HEK293 (cell line): ENCODE results near the gene CDX2.

Experiments
- KLF9 ChIP-seq: fragments of 450-650 bp; formaldehyde crosslinking; IDR thresholded peaks from 2 replicates; pipeline ENCODE4 v1.5.1; 2016; ENCODE audit warnings: missing biosample characterization, missing genetic modification characterization, low read depth
- MEIS1 ChIP-seq: sonication (generic); formaldehyde crosslinking; IDR thresholded peaks from 2 replicates; pipeline ENCODE4 v1.8.1; 2022; ENCODE audit warnings: missing genetic modification reagents, mild to moderate bottlenecking, borderline replicate concordance
- ZBTB10 ChIP-seq: fragments of 450-650 bp; formaldehyde crosslinking; IDR thresholded peaks from 2 replicates; pipeline ENCODE4 v1.5.1; 2016; ENCODE audit warnings: missing biosample characterization, missing genetic modification characterization
- ZNF10 ChIP-seq: fragments of 450-650 bp; formaldehyde crosslinking; IDR thresholded peaks from 2 replicates; pipeline ENCODE4 v1.5.1; 2017; ENCODE audit warnings: missing biosample characterization, missing genetic modification characterization
- ZNF488 ChIP-seq: fragments of 450-650 bp; formaldehyde crosslinking; IDR thresholded peaks from 2 replicates; pipeline ENCODE4 v1.5.1; 2016; ENCODE audit warnings: missing biosample characterization, missing genetic modification characterization
- ZNF549 ChIP-seq: fragments of 450-650 bp; IDR thresholded peaks from 2 replicates; pipeline ENCODE4 v1.5.1; 2018; ENCODE audit warnings: missing biosample characterization, missing genetic modification characterization, mild to moderate bottlenecking, inconsistent platforms, moderate library complexity
- TF ChIP-seq, protein P1 (sequence below): fragments of 450-650 bp; formaldehyde crosslinking; IDR thresholded peaks from 2 replicates; pipeline ENCODE4 v1.5.1; 2016; ENCODE audit warnings: missing biosample characterization, missing genetic modification characterization
- TF ChIP-seq, protein P2 (sequence below): fragments of 450-650 bp; formaldehyde crosslinking; IDR thresholded peaks from 2 replicates; pipeline ENCODE4 v1.5.1; 2016; ENCODE audit warnings: missing biosample characterization, missing genetic modification characterization
- TF ChIP-seq, protein P3 (sequence below): fragments of 450-650 bp; formaldehyde crosslinking; IDR thresholded peaks from 2 replicates; pipeline ENCODE4 v1.5.1; 2016; ENCODE audit warnings: missing biosample characterization, missing genetic modification characterization

- TF ChIP-seq, protein P1, sequence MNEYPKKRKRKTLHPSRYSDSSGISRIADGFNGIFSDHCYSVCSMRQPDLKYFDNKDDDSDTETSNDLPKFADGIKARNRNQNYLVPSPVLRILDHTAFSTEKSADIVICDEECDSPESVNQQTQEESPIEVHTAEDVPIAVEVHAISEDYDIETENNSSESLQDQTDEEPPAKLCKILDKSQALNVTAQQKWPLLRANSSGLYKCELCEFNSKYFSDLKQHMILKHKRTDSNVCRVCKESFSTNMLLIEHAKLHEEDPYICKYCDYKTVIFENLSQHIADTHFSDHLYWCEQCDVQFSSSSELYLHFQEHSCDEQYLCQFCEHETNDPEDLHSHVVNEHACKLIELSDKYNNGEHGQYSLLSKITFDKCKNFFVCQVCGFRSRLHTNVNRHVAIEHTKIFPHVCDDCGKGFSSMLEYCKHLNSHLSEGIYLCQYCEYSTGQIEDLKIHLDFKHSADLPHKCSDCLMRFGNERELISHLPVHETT (tag by site-specific recombination): no peak
- TF ChIP-seq ZNF488 (tag by site-specific recombination): no peak
- TF ChIP-seq, protein P2, sequence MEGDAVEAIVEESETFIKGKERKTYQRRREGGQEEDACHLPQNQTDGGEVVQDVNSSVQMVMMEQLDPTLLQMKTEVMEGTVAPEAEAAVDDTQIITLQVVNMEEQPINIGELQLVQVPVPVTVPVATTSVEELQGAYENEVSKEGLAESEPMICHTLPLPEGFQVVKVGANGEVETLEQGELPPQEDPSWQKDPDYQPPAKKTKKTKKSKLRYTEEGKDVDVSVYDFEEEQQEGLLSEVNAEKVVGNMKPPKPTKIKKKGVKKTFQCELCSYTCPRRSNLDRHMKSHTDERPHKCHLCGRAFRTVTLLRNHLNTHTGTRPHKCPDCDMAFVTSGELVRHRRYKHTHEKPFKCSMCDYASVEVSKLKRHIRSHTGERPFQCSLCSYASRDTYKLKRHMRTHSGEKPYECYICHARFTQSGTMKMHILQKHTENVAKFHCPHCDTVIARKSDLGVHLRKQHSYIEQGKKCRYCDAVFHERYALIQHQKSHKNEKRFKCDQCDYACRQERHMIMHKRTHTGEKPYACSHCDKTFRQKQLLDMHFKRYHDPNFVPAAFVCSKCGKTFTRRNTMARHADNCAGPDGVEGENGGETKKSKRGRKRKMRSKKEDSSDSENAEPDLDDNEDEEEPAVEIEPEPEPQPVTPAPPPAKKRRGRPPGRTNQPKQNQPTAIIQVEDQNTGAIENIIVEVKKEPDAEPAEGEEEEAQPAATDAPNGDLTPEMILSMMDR (tag by site-specific recombination): no peak
- TF ChIP-seq, protein P3, sequence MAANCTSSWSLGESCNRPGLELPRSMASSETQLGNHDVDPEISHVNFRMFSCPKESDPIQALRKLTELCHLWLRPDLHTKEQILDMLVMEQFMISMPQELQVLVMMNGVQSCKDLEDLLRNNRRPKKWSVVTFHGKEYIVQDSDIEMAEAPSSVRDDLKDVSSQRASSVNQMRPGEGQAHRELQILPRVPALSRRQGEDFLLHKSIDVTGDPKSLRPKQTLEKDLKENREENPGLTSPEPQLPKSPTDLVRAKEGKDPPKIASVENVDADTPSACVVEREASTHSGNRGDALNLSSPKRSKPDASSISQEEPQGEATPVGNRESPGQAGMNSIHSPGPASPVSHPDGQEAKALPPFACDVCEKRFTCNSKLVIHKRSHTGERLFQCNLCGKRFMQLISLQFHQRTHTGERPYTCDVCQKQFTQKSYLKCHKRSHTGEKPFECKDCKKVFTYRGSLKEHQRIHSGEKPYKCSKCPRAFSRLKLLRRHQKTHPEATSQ: no peak
- TF ChIP-seq ZNF549 (tag by site-specific recombination): no peak
- no peak for TF ChIP-seq MEIS1 (CRISPR knock-in tag)
- TF ChIP-seq ZNF10: no peak
- no peak for TF ChIP-seq KLF9 (tag by site-specific recombination)
- TF ChIP-seq ZBTB10 (tag by site-specific recombination): no peak; the same call in 1 of the 2 replicates
These were observed at the start of gene CDX2 for GRCh38 chr13:27969082-27969865.
